ENCODE measurements around the gene GFI1B. TPM values are rescaled to one million over a fixed set of nuclear protein-coding genes. Genes with fewer than 3 reads are reported as not detected.

GFI1B gene
- total and polyA plus RNA-seq, 2 of the 13 experiments (the other 11 are each of a cell fraction or from before 2014, with no cell fraction given), result 0.15 to 0.51 TPM

- no peak for TF ChIP-seq TRIM22 (IDR thresholded peaks at IDR 0.05)
- TF ChIP-seq HOXA5 (CRISPR knock-in tag; IDR thresholded peaks at IDR 0.05), result no peak
- no peak for TF ChIP-seq ZNF281 (CRISPR knock-in tag; IDR thresholded peaks at IDR 0.05; ENCODE audit: borderline replicate concordance)
- no peak for TF ChIP-seq IRF2 (CRISPR knock-in tag; IDR thresholded peaks at IDR 0.05)
- no peak for TF ChIP-seq CCDC6 (CRISPR knock-in tag; IDR thresholded peaks at IDR 0.05)
- peak; percentile 40; the same call in 1 of the 2 replicates for TF ChIP-seq HOXA3 (CRISPR knock-in tag; IDR thresholded peaks at IDR 0.05)
- TF ChIP-seq ZBTB43 (CRISPR knock-in tag; conservative IDR thresholded peaks at IDR 0.05), result 0 out of 2 replicates have a peak, but pooled peaks have one; percentile 23
- no peak for TF ChIP-seq TBL1XR1 (IDR thresholded peaks at IDR 0.05; ENCODE audit: borderline replicate concordance, low read length, partially characterized antibody)
- TF ChIP-seq HHEX (CRISPR knock-in tag; IDR thresholded peaks at IDR 0.05), result no peak
- TF ChIP-seq KDM4B (CRISPR knock-in tag; IDR thresholded peaks at IDR 0.05), result no peak
- TF ChIP-seq ZNF761 (CRISPR knock-in tag; conservative IDR thresholded peaks at IDR 0.05), result 0 out of 2 replicates have a peak, but pooled peaks have one; percentile 18
- no peak for TF ChIP-seq MAFF (IDR thresholded peaks at IDR 0.05; ENCODE audit: low read depth, low read length)
- TF ChIP-seq JUND (CRISPR knock-in tag; IDR thresholded peaks at IDR 0.05), result no peak
- no peak for TF ChIP-seq TMF1 (CRISPR knock-in tag; IDR thresholded peaks at IDR 0.05; ENCODE audit: low read depth)
- TF ChIP-seq ZNF292 (CRISPR knock-in tag; IDR thresholded peaks at IDR 0.05; ENCODE audit: borderline replicate concordance, low read depth), result no peak
- TF ChIP-seq ZNF232 (CRISPR knock-in tag; IDR thresholded peaks at IDR 0.05; ENCODE audit: borderline replicate concordance), result 0 out of 2 replicates have a peak, but pooled peaks have one; percentile 19
- TF ChIP-seq KMT2B (CRISPR knock-in tag; IDR thresholded peaks at IDR 0.05), result no peak
- TF ChIP-seq CENPT (CRISPR knock-in tag; IDR thresholded peaks at IDR 0.05; ENCODE audit: low read depth), result no peak
- TF ChIP-seq CHD4 (IDR thresholded peaks at IDR 0.05; ENCODE audit: borderline replicate concordance, low read length), result no peak
- TF ChIP-seq ZNF598 (CRISPR knock-in tag; IDR thresholded peaks at IDR 0.05; ENCODE audit: borderline replicate concordance), result no peak
- no peak for TF ChIP-seq SNAPC4 (CRISPR knock-in tag; IDR thresholded peaks at IDR 0.05)
- no peak for TF ChIP-seq SIX4 (CRISPR knock-in tag; IDR thresholded peaks at IDR 0.05)
These were observed 51.5 kb downstream of the GFI1B start (continued) for GRCh38 chr9:133029994-133030316.

Measured in HepG2 (cell line).